Tibial nerve (tissue), 4 donors: ENCODE data around the gene CFDP1. TPM values are rescaled to one million over a fixed set of nuclear protein-coding genes. Genes with fewer than 3 reads are reported as not detected.
A peak's percentile ranks its signal among the peaks of the same experiment; 100 is the strongest.

Experiments
- DNase-seq, 2 donors: peaks; one replicate each; pipeline ENCODE4 v3.0.0-alpha.2; 2019; ENCODE audit warnings: low spot score in 2 of 2
- H3K27ac ChIP-seq, 4 donors: fragments of 200-600 bp; sonication (generic) in 3 of 4; one replicate each; pipeline ENCODE4 v1.5.1; 2017 to 2019; ENCODE audit warnings: mild to moderate bottlenecking in 1 of 4
- H3K27me3 ChIP-seq, 2 donors: fragments of 200-600 bp; sonication (generic) in 1 of 2; one replicate each; pipeline versions ENCODE4 v1.5.1 to v1.6.0; 2017 to 2019
- H3K36me3 ChIP-seq, 3 donors: fragments of 200-600 bp; sonication (generic); one replicate each; pipeline ENCODE4 v1.5.1; 2018 to 2019
- H3K4me1 ChIP-seq, 4 donors: fragments of 200-600 bp; sonication (generic) in 3 of 4; one replicate each; pipeline ENCODE4 v1.5.1; 2017 to 2019
- H3K4me3 ChIP-seq, 4 donors: fragments of 200-600 bp; sonication (generic) in 3 of 4; one replicate each; pipeline ENCODE4 v1.5.1; 2017 to 2019; ENCODE audit warnings: mild to moderate bottlenecking in 1 of 4, moderate library complexity in 1 of 4
- H3K9me3 ChIP-seq, 4 donors: fragments of 200-600 bp; sonication (generic) in 3 of 4; one replicate each; pipeline ENCODE4 v1.5.1; 2017 to 2019
- CTCF ChIP-seq, 5 experiments: fragments of 200-600 bp in 3 of 5; fragments of 450-650 bp in 2 of 5; sonication (generic) in 3 of 5; IDR thresholded peaks; one replicate each; pipeline ENCODE4 v1.5.1; 2016 to 2019; ENCODE audit warnings: antibody characterized with exemption in 5 of 5, mild to moderate bottlenecking in 3 of 5, moderate library complexity in 2 of 5
- EP300 ChIP-seq, 2 donors: sonication (generic); formaldehyde crosslinking; IDR thresholded peaks; one replicate each; pipeline ENCODE4 v1.6.1; 2017; ENCODE audit warnings: antibody characterized with exemption in 2 of 2, mild to moderate bottlenecking in 1 of 2
- POLR2A ChIP-seq, 2 donors: fragments of 450-650 bp; IDR thresholded peaks; one replicate each; pipeline ENCODE4 v1.6.1; 2017; ENCODE audit warnings: antibody characterized with exemption in 2 of 2, mild to moderate bottlenecking in 2 of 2, moderate library complexity in 2 of 2
- WGBS, 2 donors: methylation state at CpG; one replicate each; pipeline ENCODE4 v1.1.5; 2018; 5-methylcytosine and 5-hydroxymethylcytosine counted together
- total RNA-seq, 4 donors: library from RNA; depleted of rRNA; stranded (reverse); fragments of >200 nt; gene quantifications; one replicate each; pipeline ENCODE4 v1.1.0, GENCODE V29; 2016

Gene CFDP1
- total RNA-seq, 4 donors from 2014 or later, result 35.6 to 120 (median 62.4) TPM

- Histone ChIP-seq H3K27ac (peak overlapping the region in 3 of 4 donors; percentile 23 to 51 (median 29)), H3K9me3 (no peaks in the 10 kb centered on the region), H3K27me3 (no peaks in the 10 kb centered on the region), H3K4me3 (no peak overlapping the region), H3K4me1 (peaks cover 0 to 21% (median 11%) of the 10 kb centered on the region in 4 donors), H3K36me3 (no peaks in the 10 kb centered on the region)
- no peak for TF ChIP-seq POLR2A (IDR thresholded peaks at IDR 0.05)
- TF ChIP-seq CTCF (IDR thresholded peaks at IDR 0.05), result no peak
- TF ChIP-seq EP300 (IDR thresholded peaks at IDR 0.05), result no peak
- no peak for DNase-seq
- WGBS, 2 donors, result 50 to 52% methylated on average over 13 of the region's 13 CpGs
Measured at GRCh38 chr16:75319513-75320411, 113.5 kb downstream of the CFDP1 start.

- Histone ChIP-seq H3K4me1 (peaks cover 0 to 21% (median 11%) of the 10 kb centered on the region in 4 donors), H3K4me3 (no peak overlapping the region), H3K27me3 (no peaks in the 10 kb centered on the region), H3K9me3 (no peaks in the 10 kb centered on the region), H3K36me3 (peaks cover 0 to 6% (median 0%) of the 10 kb centered on the region in 3 donors), H3K27ac (no peak overlapping the region)
- no peak for DNase-seq
- no peak for TF ChIP-seq CTCF (IDR thresholded peaks at IDR 0.05)
- no peak for TF ChIP-seq POLR2A (IDR thresholded peaks at IDR 0.05)
- TF ChIP-seq EP300 (IDR thresholded peaks at IDR 0.05), result no peak
- WGBS, 2 donors, result 94 to 96% methylated on average over 3 of the region's 3 CpGs
Measured at GRCh38 chr16:75318737-75319136, 114.6 kb downstream of the CFDP1 start.

- no peak for DNase-seq
- no peaks in the 10 kb centered on the region for H3K27me3 ChIP-seq
- H3K9me3 ChIP-seq, result no peaks in the 10 kb centered on the region
- no peak overlapping the region for H3K4me3 ChIP-seq
- peaks cover 0 to 13% (median 0%) of the 10 kb centered on the region in 3 donors for H3K36me3 ChIP-seq
- H3K27ac ChIP-seq, result no peak overlapping the region
- no peak for TF ChIP-seq POLR2A (IDR thresholded peaks at IDR 0.05)
- peaks cover 0 to 21% (median 11%) of the 10 kb centered on the region in 4 donors for H3K4me1 ChIP-seq
- 72 to 79% methylated on average over 4 of the region's 4 CpGs for WGBS, 2 donors
Measured at GRCh38 chr16:75317532-75317931, 115.8 kb downstream of the CFDP1 start.

- Histone ChIP-seq H3K27me3 (no peaks in the 10 kb centered on the region), H3K27ac (no peak overlapping the region), H3K4me1 (peaks cover 0 to 21% (median 11%) of the 10 kb centered on the region in 4 donors), H3K36me3 (peaks cover 0 to 13% (median 0%) of the 10 kb centered on the region in 3 donors), H3K9me3 (no peaks in the 10 kb centered on the region), H3K4me3 (no peak overlapping the region)
- DNase-seq, result no peak
- 64 to 68% methylated on average over 7 of the region's 7 CpGs for WGBS, 2 donors
- TF ChIP-seq EP300 (IDR thresholded peaks at IDR 0.05) (no peak), POLR2A (IDR thresholded peaks at IDR 0.05) (no peak), CTCF (IDR thresholded peaks at IDR 0.05) (no peak)
Measured at GRCh38 chr16:75317101-75317522, 116.2 kb downstream of the CFDP1 start.

GRCh38 chr16:75315539-75316306, 117.6 kb downstream of the CFDP1 start:
- Histone ChIP-seq H3K4me3 (no peak overlapping the region), H3K9me3 (no peaks in the 10 kb centered on the region), H3K4me1 (peaks cover 0 to 14% (median 10%) of the 10 kb centered on the region in 4 donors), H3K27ac (no peak overlapping the region), H3K36me3 (peaks cover 0 to 13% (median 0%) of the 10 kb centered on the region in 3 donors), H3K27me3 (no peaks in the 10 kb centered on the region)
- TF ChIP-seq EP300 (IDR thresholded peaks at IDR 0.05), result no peak
- WGBS, 2 donors, result 94 to 95% methylated on average over 6 of the region's 6 CpGs
- no peak for DNase-seq
